ENCODE data around the gene PPP1R1B.

PPP1R1B gene

GRCh38 chr17:39678340-39679116 is 51.8 kb downstream of the PPP1R1B start:
- H3K4me2 ChIP-seq: peak overlapping the region; percentile 75 to 97 (median 89)
- H3K9ac ChIP-seq: peak overlapping the region in 3 of 11 experiments; percentile 62 to 70 (median 68); a peak in 7 of 22 replicates
- no peak overlapping the region for H3K4me3 ChIP-seq
- H3K36me3 ChIP-seq: peaks cover 0 to 11% (median 1%) of the 10 kb centered on the region in 11 experiments; a peak in 6 of 22 replicates
- H3K27me3 ChIP-seq: no peaks in the 10 kb centered on the region
- H3K9me3 ChIP-seq (replicated peaks in 1 of 11): no peaks in the 10 kb centered on the region
- peak overlapping the region in 10 of 11 experiments; percentile 66 to 84 (median 80); a peak in 16 of 22 replicates for H3K27ac ChIP-seq
- peaks cover 0 to 14% (median 0%) of the 10 kb centered on the region in 11 experiments; a peak in 2 of 22 replicates for H4K20me1 ChIP-seq
- no peak for TF ChIP-seq Cebpa-rat (IDR thresholded peaks at IDR 0.05)
- H3K4me1 ChIP-seq: peaks cover 69 to 82% (median 78%) of the 10 kb centered on the region in 10 experiments

- peaks cover 0 to 21% (median 2%) of the 10 kb centered on the region in 11 experiments; a peak in 10 of 22 replicates for H3K36me3 ChIP-seq
- peaks cover 62 to 71% (median 67%) of the 10 kb centered on the region in 10 experiments for H3K4me1 ChIP-seq
- H3K4me3 ChIP-seq: peak overlapping the region in 3 of 10 experiments; percentile 9 to 18 (median 11); a peak in 2 of 20 replicates
- H3K27ac ChIP-seq: peak overlapping the region; percentile 43 to 84 (median 79); a peak in 21 of 22 replicates
- peaks cover 0 to 13% (median 0%) of the 10 kb centered on the region in 11 experiments; a peak in 2 of 22 replicates for H4K20me1 ChIP-seq
- no peak for TF ChIP-seq Cebpa-rat (IDR thresholded peaks at IDR 0.05)
- no peaks in the 10 kb centered on the region for H3K27me3 ChIP-seq
- H3K9ac ChIP-seq: peak overlapping the region; percentile 40 to 72 (median 66); a peak in 21 of 22 replicates
- no peaks in the 10 kb centered on the region for H3K9me3 ChIP-seq (replicated peaks in 1 of 11)
- peak overlapping the region; percentile 75 to 97 (median 89) for H3K4me2 ChIP-seq
These were observed 52.9 kb downstream of the PPP1R1B start for GRCh38 chr17:39679521-39680192.

- TF ChIP-seq Cebpa-rat (IDR thresholded peaks at IDR 0.05): no peak
- no peak overlapping the region for H3K9ac ChIP-seq
- H3K27me3 ChIP-seq: no peaks in the 10 kb centered on the region
- no peak overlapping the region for H3K27ac ChIP-seq
- peaks cover 0 to 29% (median 4%) of the 10 kb centered on the region in 11 experiments; a peak in 10 of 22 replicates for H3K36me3 ChIP-seq
- no peak overlapping the region for H3K4me3 ChIP-seq
- no peak overlapping the region for H3K4me2 ChIP-seq
- H4K20me1 ChIP-seq: no peaks in the 10 kb centered on the region
- H3K9me3 ChIP-seq (replicated peaks in 1 of 11): peaks cover 0 to 6% (median 0%) of the 10 kb centered on the region in 11 experiments; a peak in 7 of 22 replicates
- H3K4me1 ChIP-seq: peaks cover 26 to 39% (median 33%) of the 10 kb centered on the region in 10 experiments
These were observed 56.7 kb downstream of the PPP1R1B start for GRCh38 chr17:39683295-39683939.

- H3K27ac ChIP-seq: no peak overlapping the region
- H3K36me3 ChIP-seq: peaks cover 0 to 29% (median 4%) of the 10 kb centered on the region in 11 experiments; a peak in 10 of 22 replicates
- H3K4me3 ChIP-seq: no peak overlapping the region
- H3K4me2 ChIP-seq: no peak overlapping the region
- no peaks in the 10 kb centered on the region for H3K27me3 ChIP-seq
- H3K4me1 ChIP-seq: peaks cover 23 to 36% (median 30%) of the 10 kb centered on the region in 10 experiments
- H3K9ac ChIP-seq: no peak overlapping the region
- H4K20me1 ChIP-seq: no peaks in the 10 kb centered on the region
- peaks cover 0 to 12% (median 0%) of the 10 kb centered on the region in 11 experiments; a peak in 7 of 22 replicates for H3K9me3 ChIP-seq (replicated peaks in 1 of 11)
- TF ChIP-seq Cebpa-rat (IDR thresholded peaks at IDR 0.05): no peak
These were observed 57.8 kb downstream of the PPP1R1B start for GRCh38 chr17:39684369-39685192.
